Globus pallidus (tissue), 1 donor: ENCODE measurements around the gene RNU1-3.

Experiments
- DNase-seq: peaks from one replicate; pipeline ENCODE4 v3.0.0-alpha.2; 2015; ENCODE audit warnings: low spot score

The RNU1-3 gene

GRCh38 chr1:16617778-16618580, 48.8 kb downstream of the RNU1-3 start:
- no peak for DNase-seq

- DNase-seq: no peak
Observed at GRCh38 chr1:16617114-16617631, 49.6 kb downstream of the RNU1-3 start.
